Activated naive CD4-positive, alpha-beta T cell treated with anti-CD3 and anti-CD28 coated beads, Interleukin-2, amount 10 ng/mL, durations not matched to agents 7 days and 5 days (primary cell): ENCODE results near the gene TP53AIP1.

Experiments
- CTCF ChIA-PET: fragments of 350-600 bp; sonication (Branson Sonifier 250); formaldehyde crosslinking; loops from one replicate; lab custom pipeline; 2021; ENCODE audit warnings: antibody characterized with exemption; lab: Charles Lee
- DNase-seq: peaks from one replicate; pipeline ENCODE4 v3.0.0-alpha.2; 2020
- H3K27ac Mint-ChIP-seq: one replicate; pipeline ENCODE4 v1.8.0; 2021; ENCODE audit warnings: mild to moderate bottlenecking, moderate library complexity, mixed read lengths
- H3K27me3 Mint-ChIP-seq: one replicate; pipeline ENCODE4 v1.8.0; 2021; ENCODE audit warnings: mild to moderate bottlenecking, mixed read lengths
- H3K36me3 Mint-ChIP-seq: one replicate; pipeline ENCODE4 v1.8.0; 2021; ENCODE audit warnings: mixed read lengths
- H3K4me1 Mint-ChIP-seq: one replicate; pipeline ENCODE4 v1.8.0; 2021; ENCODE audit warnings: mixed read lengths
- H3K4me3 Mint-ChIP-seq: one replicate; pipeline ENCODE4 v1.8.0; 2021; ENCODE audit warnings: mild to moderate bottlenecking, moderate library complexity, mixed read lengths
- H3K9me3 Mint-ChIP-seq: one replicate; pipeline ENCODE4 v1.8.0; 2021; ENCODE audit warnings: mixed read lengths

Gene TP53AIP1

DNA sequence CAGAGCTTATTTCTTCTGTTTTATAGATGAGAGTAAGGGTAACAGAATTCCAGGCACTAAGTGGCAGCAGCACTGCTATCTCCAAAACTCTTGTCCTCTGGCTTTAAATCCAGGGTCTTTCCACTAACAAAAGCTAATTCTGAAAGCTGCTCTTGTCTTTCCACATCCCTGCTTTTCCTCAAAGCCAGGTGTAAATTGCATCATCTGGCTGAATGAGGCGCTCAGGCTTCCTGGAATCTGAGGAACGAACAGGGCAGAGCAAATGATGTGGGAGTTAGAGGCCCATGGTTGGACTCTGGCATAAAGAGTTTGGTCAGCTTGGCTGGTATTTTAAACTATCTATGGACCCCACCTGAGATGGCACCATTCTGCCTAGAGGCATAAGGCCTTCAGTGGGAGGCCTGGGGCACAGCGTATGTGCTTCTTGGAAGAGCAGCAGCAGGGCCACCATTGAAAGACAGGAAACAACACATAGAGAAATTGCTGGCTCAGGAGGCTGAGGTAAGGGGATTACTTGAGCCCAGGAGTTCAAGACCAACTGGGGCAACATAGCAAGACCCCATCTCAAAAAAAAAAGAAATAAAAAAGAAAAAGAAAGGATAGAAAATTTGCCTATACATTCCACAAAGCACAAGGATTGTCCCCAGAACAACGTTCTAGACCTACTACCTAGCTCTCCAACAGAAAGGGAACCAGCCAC, 49.7 kb downstream of the TP53AIP1 start:
- Mint-ChIP-seq H3K36me3 (no peaks in the 10 kb centered on the region), H3K27ac (no peak overlapping the region), H3K4me1 (peaks cover 15% of the 10 kb centered on the region), H3K9me3 (no peaks in the 10 kb centered on the region), H3K27me3 (peaks cover 78% of the 10 kb centered on the region), H3K4me3 (no peak overlapping the region)
- no peak for DNase-seq
- CTCF ChIA-PET: interaction anchor here (0.6 to 2.3 kb wide), 7 partner anchors 11 to 1133 kb away, joined by 3 to 10 read pairs (median 3); no protein-coding TSS in a partner anchor

DNA sequence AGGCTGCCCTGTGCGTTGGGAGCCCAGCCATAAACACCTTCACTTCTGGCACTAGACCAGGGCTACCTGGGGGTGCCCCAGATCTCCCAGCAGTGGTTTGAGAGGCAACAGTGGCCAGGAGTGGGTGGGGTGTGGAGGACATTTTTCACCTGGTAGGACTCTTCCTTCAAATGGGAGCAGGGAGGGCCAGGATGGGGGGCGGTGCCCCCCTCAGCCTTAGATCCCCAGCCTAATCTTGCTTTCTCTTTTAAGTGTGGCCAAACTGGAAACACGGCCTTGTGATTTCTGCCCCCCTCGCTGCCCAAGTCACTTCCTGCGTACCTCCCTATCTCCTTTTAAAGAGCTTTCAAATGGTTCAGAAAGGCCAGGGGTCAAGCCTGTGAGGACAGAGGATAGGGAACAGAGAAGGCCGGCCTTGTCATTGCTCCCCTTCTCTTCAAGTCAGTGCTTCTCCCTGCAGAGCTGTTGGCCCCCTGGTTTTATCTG, 50.7 kb downstream of the TP53AIP1 start:
- Mint-ChIP-seq H3K9me3 (no peaks in the 10 kb centered on the region), H3K27me3 (peaks cover 86% of the 10 kb centered on the region), H3K36me3 (no peaks in the 10 kb centered on the region), H3K4me3 (no peak overlapping the region), H3K4me1 (peaks cover 15% of the 10 kb centered on the region), H3K27ac (no peak overlapping the region)
- CTCF ChIA-PET: interaction anchor here (1.0 to 2.3 kb wide), 4 partner anchors 15 to 65 kb away, joined by 3 to 10 read pairs (median 5); no protein-coding TSS in a partner anchor
- no peak for DNase-seq

- no peak for DNase-seq
- Mint-ChIP-seq H3K4me3 (peak within 1 kb of the TSS; percentile 42), H3K36me3 (no peaks in the 10 kb centered on the region), H3K4me1 (peaks cover 19% of the 10 kb centered on the region), H3K27ac (no peak within 1 kb of the TSS), H3K9me3 (no peaks in the 10 kb centered on the region), H3K27me3 (peaks cover 93% of the 10 kb centered on the region)
- CTCF ChIA-PET: interaction anchor here (0.6 to 1.0 kb wide), 2 partner anchors 62 to 272 kb away, joined by 3 read pairs; no protein-coding TSS in a partner anchor
Observed at GRCh38 chr11:128890543-128891368, 51.9 kb downstream of the TP53AIP1 start, which contains the start of gene KCNJ5. Gene KCNJ5 (plus strand): TSS chr11:128891356. CDS start chr11:128911274, 19,918 bp downstream.

DNA sequence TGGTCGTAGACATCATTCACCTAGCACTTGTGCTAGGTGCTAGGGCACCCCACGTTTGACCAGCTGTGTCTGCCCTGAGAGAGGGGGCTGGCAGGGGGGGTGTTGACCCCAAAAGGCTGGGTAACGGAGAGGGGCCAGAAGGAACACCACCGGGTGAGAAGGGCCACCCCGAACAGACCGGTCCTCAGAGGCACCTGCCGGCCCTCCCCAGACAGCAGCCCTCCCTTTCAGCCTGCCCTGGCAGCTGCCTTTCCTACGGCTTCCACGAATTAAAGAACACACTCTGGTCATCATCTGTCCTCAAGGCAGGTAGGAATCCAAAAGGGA, 52.5 kb downstream of the TP53AIP1 start:
- DNase-seq: no peak
- H3K4me1 Mint-ChIP-seq: peaks cover 19% of the 10 kb centered on the region
- H3K36me3 Mint-ChIP-seq: no peaks in the 10 kb centered on the region
- H3K27ac Mint-ChIP-seq: no peak overlapping the region
- CTCF ChIA-PET: interaction anchor here (1.0 to 1.5 kb wide), 2 partner anchors 11 to 63 kb away, joined by 3 read pairs; no protein-coding TSS in a partner anchor
- no peaks in the 10 kb centered on the region for H3K9me3 Mint-ChIP-seq
- H3K27me3 Mint-ChIP-seq: peaks cover 91% of the 10 kb centered on the region
- no peak overlapping the region for H3K4me3 Mint-ChIP-seq

DNA sequence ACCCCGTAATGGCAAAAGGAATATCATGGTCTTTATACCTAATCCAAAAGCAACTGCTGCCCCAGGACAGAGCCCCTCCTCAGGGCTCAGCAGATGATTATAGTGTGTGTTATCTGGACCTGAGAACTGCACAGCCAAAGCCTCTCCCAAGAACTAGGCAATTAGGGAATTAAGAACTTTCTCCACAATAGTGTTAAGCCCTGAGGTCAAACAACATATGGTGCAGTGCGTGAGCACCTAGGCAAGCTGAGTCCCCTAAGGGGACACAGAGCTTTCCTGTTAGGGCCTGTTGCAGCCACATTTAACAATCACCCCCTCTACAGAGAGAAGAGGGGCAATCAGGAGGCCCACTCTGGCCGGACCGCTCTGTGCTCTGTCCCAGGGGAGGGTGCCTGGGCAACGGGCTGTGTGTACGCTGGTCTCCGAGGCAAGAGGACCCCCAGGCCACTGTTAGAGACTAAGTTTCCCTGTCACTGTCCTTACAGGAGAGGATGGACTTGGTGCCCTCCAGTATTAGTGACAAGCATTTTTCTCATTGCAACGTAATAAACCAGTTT, 52.9 kb downstream of the TP53AIP1 start:
- Mint-ChIP-seq H3K9me3 (no peaks in the 10 kb centered on the region), H3K36me3 (no peaks in the 10 kb centered on the region), H3K4me3 (no peak overlapping the region), H3K27ac (no peak overlapping the region), H3K4me1 (peaks cover 19% of the 10 kb centered on the region), H3K27me3 (peaks cover 90% of the 10 kb centered on the region)
- DNase-seq: no peak
- CTCF ChIA-PET: interaction anchor here (1.0 to 6.8 kb wide), 3 partner anchors 12 to 70 kb away, joined by 3 to 219 read pairs (median 3); no protein-coding TSS in a partner anchor

DNA sequence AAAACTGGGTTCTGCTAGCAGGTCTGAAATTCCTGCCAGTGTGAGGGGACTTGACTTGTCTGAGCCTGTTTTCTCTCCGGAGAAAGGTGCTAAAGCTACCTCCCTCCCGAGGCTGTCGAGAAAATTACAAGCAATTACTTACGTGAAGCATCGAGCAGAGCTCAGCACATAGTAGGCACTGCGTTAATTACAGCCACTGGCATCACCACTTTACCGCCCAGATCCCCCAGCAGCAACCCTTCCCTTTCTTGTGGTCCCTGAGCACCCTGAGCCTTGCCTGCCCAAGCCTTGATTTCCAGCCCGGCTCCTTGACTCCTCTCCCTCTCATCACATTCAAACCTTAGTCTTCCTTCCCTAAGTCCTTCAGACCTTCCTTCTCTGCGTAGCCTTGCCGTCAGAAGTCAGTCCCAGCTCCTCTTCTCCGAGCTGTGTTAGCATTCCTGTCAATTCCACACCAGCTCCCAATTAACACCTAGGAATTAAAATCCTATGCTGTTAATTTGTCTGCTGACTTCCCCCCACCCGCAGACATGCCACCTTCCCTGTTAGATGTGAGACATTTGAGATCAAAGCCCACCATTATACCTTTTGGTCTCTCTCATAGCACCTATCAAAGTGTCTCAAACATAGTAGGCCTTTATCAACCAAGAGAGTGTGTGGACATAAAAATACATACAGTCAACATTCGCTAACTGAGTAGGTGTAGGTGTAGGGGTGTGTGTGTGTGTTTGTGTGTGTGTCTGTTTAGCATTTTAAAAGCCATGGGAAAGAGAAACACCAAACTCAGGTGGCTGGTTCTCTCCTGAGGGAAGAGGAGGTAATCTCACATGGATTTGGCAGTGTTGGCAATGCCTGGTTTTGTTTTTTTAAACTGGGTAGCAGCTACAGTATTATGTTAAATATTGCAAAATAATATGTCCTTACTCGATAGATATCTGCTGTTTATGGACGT, 54.4 kb downstream of the TP53AIP1 start:
- no peak for DNase-seq
- Mint-ChIP-seq H3K4me3 (no peak overlapping the region), H3K4me1 (peaks cover 11% of the 10 kb centered on the region), H3K27ac (no peak overlapping the region), H3K36me3 (no peaks in the 10 kb centered on the region), H3K9me3 (no peaks in the 10 kb centered on the region), H3K27me3 (peaks cover 85% of the 10 kb centered on the region)
- CTCF ChIA-PET: interaction anchor here (1.3 to 6.8 kb wide), 4 partner anchors 13 to 72 kb away, joined by 3 to 219 read pairs (median 4); no protein-coding TSS in a partner anchor

DNA sequence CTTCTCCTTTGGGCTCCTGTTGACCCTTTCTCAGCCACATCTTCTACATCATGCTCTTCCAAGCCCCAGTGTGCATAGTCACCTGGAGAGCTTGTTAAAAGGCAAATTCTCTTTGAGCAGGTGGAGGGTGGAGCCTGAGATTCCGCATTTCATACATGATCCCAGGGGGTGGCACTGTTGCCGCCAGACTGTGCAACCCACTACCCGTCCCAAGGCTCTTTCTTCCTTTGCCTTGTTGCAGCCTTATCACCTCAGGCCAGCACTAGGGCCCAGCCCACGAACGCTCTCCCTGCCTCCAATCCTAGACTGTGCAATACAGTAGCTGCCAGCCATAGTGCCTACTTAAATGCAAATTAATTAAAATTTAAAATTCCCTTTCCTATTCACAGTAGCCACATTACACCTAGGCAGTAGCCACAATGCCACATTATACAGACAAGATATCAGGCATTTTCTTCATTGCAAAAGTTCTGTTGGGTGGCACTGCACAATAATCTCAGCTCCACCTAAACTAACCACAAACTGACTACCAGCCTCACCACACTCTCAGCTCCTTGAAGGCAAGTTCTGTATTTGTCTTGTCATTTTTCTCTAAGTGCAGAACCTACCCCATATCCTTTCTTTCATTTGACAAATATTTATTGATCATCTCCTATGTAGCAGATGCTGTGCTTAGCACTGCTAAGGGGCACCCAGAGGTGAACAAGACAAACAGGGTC, 56.1 kb downstream of the TP53AIP1 start:
- H3K4me3 Mint-ChIP-seq: no peak overlapping the region
- CTCF ChIA-PET: interaction anchor here (1.0 to 6.8 kb wide), 8 partner anchors 15 to 445 kb away, joined by 3 to 219 read pairs (median 14); no protein-coding TSS in a partner anchor
- H3K4me1 Mint-ChIP-seq: peaks cover 10% of the 10 kb centered on the region
- no peaks in the 10 kb centered on the region for H3K9me3 Mint-ChIP-seq
- DNase-seq: no peak
- no peak overlapping the region for H3K27ac Mint-ChIP-seq
- H3K27me3 Mint-ChIP-seq: peaks cover 83% of the 10 kb centered on the region
- H3K36me3 Mint-ChIP-seq: no peaks in the 10 kb centered on the region
